Left kidney (tissue), 2 donors: Measurements from ENCODE around the gene RHOT1. TPM values are rescaled to one million over a fixed set of nuclear protein-coding genes. Genes with fewer than 3 reads are reported as not detected.
"Not testable (repeated sequence)": the region's sequence is repeated elsewhere in the genome, so short reads cannot be mapped to it uniquely, and the experiment has no call there.

ENCODE experiments used
- DNase-seq: peaks from one replicate; pipeline ENCODE4 v3.0.0-alpha.2; 2013
- polyA plus RNA-seq: library from polyadenylated mRNA; unstranded; fragments of 120-200 nt; gene quantifications from one replicate; pipeline ENCODE4 v1.2.1, GENCODE V29; 2013; ENCODE audit not compliant: insufficient read length

The RHOT1 gene
- polyA plus RNA-seq, 1 donor, result 61.7 TPM

DNA sequence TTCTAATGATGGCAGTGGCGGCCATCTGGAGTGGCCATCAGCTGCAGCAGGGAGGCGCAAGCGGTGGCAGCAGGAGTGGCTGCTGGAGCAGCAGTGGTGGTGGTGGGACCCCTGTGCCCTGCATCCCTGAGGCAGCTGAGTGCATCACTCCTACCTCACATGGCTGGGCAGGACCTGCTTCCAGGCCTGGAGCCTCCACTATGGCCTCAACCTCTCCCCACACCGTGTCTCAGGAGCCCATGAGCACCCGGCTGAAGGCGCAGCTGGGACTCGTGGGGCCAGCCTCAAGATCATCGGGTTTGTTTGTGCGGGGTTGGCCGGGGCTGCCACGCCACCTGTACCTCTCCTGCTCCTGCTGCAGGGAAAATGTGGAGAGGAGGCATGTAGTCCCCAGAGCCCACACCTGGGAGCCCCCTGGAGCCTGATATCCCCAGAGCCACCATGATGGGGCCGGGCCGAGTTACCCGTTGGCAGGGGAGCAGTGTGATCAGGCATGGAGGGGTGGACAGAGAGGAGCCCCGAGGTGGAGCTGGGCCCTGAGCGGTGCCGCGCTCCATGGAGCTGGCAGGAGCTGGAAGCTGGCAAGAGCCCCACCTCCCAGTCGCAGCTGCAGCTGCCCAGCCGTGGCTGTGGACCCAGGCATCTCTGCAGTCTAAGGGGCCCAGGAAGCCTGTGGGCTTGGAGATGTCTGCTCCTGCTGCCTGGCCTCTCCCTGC, 16.7 kb downstream of the RHOT1 start:
- no peak for DNase-seq

DNA sequence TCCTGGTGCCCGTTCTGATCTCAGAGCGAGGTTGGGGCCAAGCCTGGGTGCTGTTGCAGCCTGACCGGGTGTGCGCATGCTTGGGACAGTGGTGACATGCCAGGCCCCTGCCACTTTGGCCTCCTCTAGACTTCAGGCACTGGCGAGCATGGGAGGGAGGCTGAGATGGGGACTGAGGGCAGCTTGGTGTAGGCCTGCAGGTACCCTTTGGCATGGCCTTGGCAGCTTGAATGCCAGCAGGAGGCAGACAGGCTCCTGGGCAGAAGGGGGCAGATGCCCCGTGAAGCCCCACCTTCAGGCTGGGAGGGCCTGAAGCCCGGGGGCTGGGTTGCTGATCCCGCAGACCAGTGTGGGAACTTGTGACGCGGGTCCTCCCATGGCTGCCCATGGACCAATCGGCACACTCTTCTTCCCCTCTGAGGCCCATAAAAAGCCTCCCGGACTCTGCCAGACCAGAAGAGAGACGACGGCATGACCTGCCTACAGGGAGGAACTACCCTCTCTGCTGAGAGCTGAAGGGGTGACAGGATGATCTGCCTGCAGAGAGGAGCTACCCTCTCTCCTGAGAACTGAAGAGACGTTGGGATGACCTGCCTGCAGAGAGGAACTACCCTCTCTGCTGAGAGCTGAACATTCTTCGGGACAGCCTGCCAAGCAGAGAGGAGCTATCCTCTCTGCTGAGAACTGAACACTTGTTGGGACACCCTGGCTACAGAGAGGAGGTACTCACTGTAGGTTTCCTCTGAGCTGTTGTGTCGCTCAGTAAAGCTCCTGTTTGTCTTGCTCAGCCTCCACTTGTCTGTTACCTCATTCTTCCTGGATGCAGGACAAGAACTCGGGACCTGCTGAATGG, 17.5 kb downstream of the RHOT1 start:
- no peak for DNase-seq

GRCh38 chr17:32160526-32160925, 18.2 kb downstream of the RHOT1 start:
- DNase-seq, result no peak

DNA sequence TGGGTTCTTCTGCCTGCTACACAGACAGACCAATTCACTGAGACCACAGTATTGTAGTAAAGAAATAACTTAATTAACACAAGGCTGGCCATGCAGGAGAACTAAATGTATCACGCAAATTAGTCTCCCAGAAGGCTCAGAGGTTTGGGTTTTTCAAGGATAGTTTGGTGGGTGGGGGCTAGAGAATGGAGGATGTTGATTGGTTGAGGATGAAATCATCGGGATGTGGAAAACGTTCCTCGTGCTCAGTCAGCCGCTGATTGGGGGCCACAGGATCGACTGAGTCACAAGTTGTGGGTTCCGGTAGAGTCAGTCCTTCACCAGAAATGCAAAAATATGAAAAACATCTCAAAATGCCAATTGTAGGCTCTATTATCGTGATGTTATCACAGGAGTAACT, 18.7 kb downstream of the RHOT1 start:
- no peak for DNase-seq

DNA sequence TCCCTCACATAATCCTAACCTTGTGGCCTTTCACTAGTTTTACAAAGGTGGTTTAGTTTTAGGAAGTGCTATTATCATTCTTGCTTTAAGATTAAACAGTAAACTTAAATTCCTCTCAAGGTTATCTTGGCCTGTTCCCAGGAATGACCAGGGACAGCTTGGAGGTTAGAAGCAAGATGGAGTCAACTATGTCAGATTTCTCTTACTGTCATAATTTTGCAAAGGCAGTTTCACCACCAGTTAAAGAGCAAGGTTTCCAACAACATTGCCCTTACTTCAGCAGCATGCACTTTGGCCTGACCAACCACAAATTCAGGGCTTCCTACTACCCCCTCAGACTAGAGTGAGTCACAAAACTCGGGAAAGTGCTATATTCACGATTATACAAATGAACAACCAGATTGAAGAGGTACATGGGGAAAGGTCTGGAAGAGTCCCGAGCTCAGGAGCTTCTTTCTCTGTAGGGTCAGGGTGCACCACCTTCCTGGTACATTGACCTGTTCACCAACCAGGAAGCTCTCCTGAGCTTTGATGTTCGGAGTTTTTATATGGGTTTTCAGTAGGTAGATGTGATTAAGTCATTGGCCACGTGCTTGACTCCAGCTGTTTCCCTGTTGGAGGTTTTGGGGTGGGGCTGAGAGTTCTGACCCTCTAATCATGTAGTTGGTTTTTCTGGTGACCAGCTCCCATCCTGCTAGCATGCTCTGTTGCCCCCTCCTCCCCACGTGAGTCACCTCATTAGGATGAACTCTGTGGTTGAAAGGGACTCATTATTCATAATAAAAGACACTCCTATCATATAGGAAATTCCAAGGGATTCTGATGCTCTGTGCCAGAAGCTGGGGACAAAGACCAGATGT, 19.4 kb downstream of the RHOT1 start:
- no peak for DNase-seq

DNA sequence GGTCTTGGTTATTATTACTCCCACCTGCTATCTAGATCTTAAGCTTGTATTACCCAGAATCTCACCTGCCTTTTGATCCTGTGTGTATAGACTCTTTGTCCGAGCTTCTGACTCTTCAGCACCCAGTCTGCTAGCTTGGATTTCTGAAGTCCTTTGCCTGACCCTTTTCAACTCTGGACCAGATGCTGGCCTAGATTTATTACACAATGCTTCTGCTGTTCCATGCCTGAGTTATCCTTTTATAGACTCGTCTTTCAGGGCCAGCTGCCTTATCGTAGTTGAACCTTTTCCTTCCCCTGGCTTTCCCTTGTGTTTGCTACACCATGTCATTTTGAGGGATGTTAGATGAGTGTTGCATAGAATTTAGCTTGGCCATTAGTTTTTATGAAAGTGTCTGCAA, 32.6 kb downstream of the RHOT1 start:
- DNase-seq, result no peak

DNA sequence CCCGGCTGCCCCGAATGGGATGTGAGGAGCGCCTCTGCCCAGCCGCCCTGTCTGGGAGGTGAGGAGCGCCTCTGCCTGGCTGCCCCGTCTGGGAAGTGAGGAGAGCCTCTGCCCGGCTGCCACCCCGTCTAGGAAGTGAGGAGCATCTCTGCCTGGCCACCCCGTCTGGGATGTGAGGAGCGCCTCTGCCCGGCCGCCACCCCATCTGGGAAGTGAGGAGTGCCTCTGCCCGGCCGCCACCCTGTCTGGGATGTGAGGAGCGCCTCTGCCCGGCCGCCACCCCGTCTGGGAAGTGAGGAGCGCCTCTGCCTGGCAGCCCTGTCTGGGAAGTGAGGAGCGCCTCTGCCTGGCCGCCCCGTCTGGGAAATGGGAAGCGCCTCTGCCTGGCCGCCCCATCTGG, 36.4 kb downstream of the RHOT1 start:
- DNase-seq, result not testable (repeated sequence)

GRCh38 chr17:32179103-32179502, 36.8 kb downstream of the RHOT1 start:
- DNase-seq, result not testable (repeated sequence)

DNA sequence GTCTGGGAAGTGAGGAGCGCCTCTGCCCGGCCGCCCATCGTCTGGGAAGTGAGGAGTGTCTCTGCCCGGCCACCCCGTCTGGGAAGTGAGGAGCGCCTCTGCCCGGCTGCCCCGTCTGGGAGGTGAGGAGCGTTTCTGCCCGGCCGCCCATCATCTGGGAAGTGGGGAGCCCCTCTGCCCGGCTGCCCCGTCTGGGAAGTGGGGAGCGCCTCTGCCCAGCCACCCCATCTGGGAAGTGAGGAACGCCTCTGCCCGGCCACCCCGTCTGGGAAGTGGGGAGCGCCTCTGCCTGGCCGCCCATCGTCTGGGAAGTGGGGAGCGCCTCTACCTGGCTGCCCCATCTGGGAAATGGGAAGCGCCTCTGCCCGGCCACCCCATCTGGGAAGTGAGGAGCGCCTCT, 37.2 kb downstream of the RHOT1 start:
- DNase-seq, result not testable (repeated sequence)

GRCh38 chr17:32180262-32180661, 38.0 kb downstream of the RHOT1 start:
- DNase-seq, result not testable (repeated sequence)

- no peak for DNase-seq
Measured at GRCh38 chr17:32185875-32186274, 43.6 kb downstream of the RHOT1 start.

GRCh38 chr17:32187271-32187670, 45.0 kb downstream of the RHOT1 start:
- no peak for DNase-seq

DNA sequence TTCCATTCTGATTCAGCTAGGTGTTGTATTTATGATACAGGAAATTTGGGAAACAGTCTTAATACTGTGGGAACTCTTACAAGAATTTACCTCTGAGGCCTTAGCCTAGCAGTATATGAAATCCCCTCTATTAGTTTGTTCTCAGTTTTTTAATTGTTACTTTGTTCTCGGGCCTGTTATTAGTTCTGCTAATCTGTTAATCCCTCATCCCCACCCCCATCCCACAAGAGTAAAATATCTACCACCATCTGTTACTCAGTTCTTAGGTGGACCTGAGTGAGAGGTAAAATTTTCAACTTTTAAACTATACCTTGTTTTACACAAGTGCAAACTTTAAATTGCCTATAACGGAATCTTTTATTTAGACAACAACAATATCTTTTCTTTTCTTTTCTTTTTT, 47.0 kb downstream of the RHOT1 start:
- DNase-seq, result no peak

GRCh38 chr17:32191306-32191705, 49.0 kb downstream of the RHOT1 start:
- no peak for DNase-seq

GRCh38 chr17:32192379-32192778, 50.1 kb downstream of the RHOT1 start:
- DNase-seq, result no peak

- DNase-seq, result no peak
Measured at GRCh38 chr17:32197987-32198386, 55.7 kb downstream of the RHOT1 start.

DNA sequence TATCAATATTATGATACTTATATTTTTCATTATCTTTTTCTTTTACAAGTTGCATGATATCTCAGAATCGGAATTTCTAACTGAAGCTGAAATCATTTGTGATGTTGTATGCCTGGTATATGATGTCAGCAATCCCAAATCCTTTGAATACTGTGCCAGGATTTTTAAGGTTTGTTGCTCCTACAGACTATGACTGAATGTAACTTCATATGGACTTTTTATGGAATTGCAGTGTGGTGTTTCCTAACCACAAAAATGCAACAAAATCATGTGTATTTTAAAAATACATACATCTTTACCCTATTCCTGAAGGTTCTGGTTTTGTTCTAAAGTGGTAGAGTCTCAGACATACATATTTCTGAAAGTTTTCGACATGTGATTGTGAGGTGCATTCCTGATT, 64.6 kb downstream of the RHOT1 start:
- no peak for DNase-seq

DNA sequence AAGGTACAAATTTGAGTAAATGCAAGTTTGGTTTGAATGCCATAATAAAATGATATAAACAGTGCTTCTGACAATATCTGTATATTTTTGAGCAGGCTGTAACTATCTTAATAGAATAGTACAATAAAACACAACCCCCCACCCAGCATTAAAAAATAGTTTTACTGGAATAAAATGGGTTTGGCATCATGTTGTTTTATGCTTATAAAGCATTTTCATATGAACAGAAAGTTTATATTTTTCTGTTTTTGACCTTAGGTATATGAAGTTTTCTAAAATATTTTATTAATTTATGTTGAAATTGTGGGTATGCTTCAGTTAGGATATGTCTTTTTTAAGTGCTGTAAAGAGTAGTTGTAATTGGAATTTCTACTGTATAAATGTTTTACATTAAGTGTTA, 66.1 kb downstream of the RHOT1 start:
- no peak for DNase-seq

DNA sequence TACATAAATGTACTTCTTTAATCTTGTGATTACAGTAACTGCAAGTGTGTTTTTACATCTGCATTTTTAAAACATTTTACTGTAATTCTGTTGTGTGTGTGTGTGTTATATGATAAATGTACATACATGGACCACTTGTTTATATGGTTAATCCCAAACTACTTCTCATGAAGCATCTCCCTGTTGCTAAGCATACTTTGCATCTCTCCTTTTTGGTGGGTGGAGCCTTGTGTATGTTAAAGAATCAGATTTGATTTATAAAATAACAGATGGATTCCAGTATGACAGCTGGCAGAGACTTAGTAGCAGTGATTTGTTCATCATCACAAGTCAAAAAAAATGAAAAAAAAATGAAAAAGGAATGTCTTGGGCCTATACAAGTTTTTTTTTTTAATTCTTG, 67.3 kb downstream of the RHOT1 start:
- no peak for DNase-seq

- no peak for DNase-seq
Measured at GRCh38 chr17:32211671-32212070, 69.4 kb downstream of the RHOT1 start.

- no peak for DNase-seq
Measured at GRCh38 chr17:32215696-32216095, 73.4 kb downstream of the RHOT1 start.

GRCh38 chr17:32222621-32223020, 80.3 kb downstream of the RHOT1 start:
- no peak for DNase-seq

DNA sequence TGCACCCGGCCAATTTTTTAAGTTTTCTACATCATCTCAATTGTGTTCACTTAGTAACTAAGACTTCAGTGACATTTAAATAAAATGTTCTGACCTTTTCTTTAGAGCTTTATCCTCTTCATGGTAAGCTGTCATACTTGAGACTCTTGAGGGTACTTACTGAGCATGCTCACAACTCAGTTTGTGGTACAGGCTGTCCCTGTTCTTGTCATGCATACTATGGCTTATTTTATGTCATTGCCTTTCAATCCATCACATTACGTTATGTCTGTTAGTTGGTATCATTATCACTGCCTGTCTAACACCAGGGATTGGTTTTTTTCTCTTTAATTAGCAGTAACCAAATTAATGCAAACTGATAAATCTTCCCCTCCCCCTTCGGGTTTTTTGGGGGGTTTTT, 81.4 kb downstream of the RHOT1 start:
- DNase-seq, result no peak
